ENCODE data around the gene MYO1E.

The MYO1E gene

GRCh38 chr15:59116771-59117170, 255.9 kb downstream of the MYO1E start:
- no peak for DNase-seq

DNA sequence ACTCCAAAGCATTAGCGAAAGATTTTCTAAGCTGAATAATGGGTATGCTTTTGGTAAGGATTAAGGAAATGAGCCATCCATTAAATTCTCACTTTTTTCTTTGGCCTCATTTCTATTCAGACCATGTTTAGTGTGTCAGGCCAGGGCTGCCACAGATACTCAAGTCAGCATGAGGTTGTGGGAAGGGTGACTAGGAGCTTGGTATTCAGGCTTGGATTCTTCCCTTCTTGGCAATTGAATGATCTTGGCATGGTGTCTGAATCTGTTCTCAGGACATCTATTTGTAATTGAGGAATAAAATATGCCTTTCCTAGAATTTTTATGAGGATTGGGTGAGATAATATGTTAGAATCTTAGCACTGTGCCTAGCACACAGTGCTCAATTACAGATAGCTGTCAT, 256.5 kb downstream of the MYO1E start:
- DNase-seq = no peak

- no peak for DNase-seq
Observed at GRCh38 chr15:59115047-59115446, 257.6 kb downstream of the MYO1E start.

DNA sequence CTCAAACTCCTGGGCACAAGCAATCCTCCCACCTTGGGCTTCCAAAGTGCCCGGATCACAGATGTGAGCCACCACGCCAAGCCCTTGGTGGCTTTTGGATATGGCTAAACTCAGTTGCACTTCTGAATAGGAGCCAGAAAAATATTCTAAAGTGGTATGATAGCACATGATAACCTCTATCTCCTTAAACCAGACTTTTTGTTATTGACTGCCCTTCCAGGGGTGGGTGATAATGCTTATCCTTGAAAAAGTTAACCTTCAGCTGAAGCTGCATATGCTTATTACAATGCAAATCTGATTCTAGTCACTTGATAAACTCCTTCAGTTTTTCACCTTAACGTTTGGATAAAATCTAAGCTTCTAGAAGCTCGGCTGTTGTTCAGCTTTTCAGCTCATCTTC, 261.4 kb downstream of the MYO1E start:
- no peak for DNase-seq

DNA sequence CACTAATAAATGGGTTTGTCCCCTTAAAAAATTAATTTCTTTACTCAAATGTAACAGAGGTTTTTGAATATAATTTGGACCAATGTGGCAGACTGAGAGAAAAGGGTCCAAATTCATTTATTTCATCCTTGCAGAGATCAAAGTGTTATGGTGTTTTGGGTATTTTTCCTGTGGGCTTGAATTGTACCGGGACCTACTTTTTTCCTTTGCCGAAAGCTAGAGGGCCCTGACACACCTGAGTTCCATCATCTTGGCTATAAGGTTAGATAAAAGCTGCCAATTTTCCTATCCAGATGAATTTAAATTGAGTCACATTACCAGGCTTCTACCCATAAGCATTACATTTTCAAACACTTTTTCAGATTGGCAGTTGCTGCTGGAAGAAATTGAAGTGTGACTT, 266.8 kb downstream of the MYO1E start:
- DNase-seq = no peak

DNA sequence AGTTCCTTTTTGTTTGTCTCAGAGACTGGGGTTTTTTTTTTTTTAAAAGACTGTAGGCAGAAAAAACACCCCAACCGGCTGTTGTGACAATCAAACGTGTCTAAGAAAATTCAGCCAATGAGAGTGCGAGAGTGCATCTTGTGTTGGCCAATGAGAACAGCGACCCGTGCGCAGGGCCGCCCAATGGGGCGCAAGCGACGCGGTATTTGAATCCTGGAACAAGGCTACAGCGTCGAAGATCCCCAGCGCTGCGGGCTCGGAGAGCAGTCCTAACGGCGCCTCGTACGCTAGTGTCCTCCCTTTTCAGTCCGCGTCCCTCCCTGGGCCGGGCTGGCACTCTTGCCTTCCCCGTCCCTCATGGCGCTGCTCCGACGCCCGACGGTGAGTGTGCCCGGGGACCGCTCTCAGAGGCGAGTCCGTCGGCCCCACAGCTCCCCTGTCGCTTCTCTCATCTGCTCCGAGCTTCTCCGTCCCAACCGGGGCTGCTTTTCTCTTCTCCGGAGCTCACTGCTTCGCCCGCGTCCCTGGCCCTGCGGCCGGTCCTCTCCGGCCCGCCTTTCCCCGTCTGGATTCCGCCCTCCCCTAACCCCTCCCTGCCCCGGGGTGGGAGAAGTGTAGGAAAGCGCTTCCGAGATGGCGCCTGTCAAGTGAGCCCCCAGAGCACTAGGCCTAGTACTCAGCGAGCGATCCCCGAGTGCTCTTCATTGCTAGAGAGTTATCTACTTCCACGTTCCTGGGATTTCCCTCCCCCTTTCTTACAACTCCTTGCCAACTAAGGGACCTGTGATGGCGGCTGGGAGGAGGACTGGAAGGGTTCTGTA, 267.5 kb downstream of the MYO1E start, which contains the start of gene CCNB2:
Gene CCNB2, plus strand, starts transcription at position 235 of the 821 bp plus-strand sequence. Its CDS starts 123 bp downstream, at position 358.
- DNase-seq = peak; percentile 73 to 75

DNA sequence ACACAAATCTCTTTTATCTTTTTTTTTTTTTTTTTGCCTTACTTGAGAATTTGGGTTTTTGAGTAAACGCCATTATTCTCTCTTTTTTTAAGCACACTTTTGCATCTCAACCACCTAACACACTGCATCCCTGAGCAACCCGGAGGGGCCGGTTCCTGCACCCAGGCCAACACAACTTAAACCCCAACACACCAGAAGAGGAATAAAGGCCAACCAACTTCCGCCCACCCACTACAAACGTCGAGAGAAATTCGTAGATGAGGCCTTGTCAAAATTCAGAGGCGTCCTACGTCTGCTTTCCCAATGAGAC, 268.1 kb downstream of the MYO1E start:
- DNase-seq = no peak

DNA sequence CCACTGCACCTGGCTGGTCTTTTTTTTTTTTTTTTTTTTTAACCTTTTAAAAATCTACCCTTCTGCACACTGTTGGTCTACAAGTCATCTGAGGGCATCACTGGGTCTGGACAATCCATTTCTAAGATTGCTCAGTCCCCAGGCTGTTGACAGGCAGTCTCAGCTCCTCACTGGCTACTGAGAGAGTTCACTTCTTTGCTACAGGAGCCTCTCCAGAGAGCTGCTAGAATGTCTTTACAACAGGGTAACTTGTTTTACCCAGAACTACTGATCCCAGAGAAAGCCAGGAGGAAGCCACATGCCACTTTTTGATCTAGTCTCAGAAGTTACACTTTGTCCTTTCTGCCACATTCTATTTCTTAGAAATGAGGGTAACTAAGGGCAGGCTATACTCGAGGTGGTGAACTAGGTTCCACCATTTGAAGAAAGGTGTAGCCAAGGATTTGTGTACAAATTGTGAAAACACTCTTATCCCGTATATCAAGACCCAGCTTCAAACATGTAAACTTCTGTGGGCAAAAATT, 273.4 kb downstream of the MYO1E start:
- DNase-seq = no peak

GRCh38 chr15:59096429-59096828, 276.2 kb downstream of the MYO1E start:
- DNase-seq = no peak

DNA sequence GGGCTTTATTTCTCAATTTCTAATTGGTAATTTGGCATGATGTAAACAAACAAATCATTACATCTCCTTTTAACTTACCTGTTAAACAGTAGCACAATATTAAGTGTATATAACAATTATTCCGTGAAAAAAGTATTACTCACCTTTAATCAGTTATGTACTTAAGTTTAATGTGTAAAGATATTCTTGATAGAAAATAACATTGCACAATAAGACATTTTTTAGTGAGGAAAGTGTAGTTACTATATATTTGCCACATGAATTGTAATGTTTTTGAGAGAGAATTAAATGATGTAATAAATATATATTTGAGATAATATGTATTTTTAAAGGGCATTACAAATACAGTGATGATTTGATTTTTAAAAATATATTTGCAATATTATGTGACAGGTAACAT, 278.6 kb downstream of the MYO1E start:
- DNase-seq = no peak

- DNase-seq = no peak
Observed at GRCh38 chr15:59087731-59088130, 284.9 kb downstream of the MYO1E start.

Measured in activated CD4-positive, alpha-beta T cell treated with anti-CD3 and anti-CD28 coated beads, Interleukin-2, amount 50 U/mL, for 4 hours (primary cell).